HepG2 (cell line): ENCODE data around the gene SLC36A2. TPM values are rescaled to one million over a fixed set of nuclear protein-coding genes. Genes with fewer than 3 reads are reported as not detected.

Source experiments
- ATAC-seq: fragments of 200-7000 bp; cut with Tn5 transposase; 3 replicates; pipeline ENCODE4 v1.9.1; 2020; ENCODE audit warnings: mild to moderate bottlenecking, moderate library complexity
- BruUV-seq: library from RNA; stranded (reverse); fragments of 400-500 nt; replicated peaks from 2 replicates; lab custom pipeline; 2021; lab: Mats Ljungman, UMichigan
- CTCF ChIA-PET: fragments of 300-600 bp; formaldehyde crosslinking; extraction: SDS; loops from one replicate; lab custom pipeline; 2021; ENCODE audit warnings: low total read pairs, inconsistent platforms, low intra/inter-chr PET ratio; lab: Yijun Ruan, JAX
- POLR2A ChIA-PET: fragments of 350-600 bp; sonication (Branson Sonifier 250); formaldehyde crosslinking; loops from one replicate; lab custom pipeline; 2020; ENCODE audit warnings: antibody characterized with exemption, inconsistent platforms; lab: Yijun Ruan, JAX
- DNase-seq: peaks from one replicate; pipeline ENCODE4 v3.0.0-alpha.2; 2015; ENCODE audit warnings: low spot score
- FAIRE-seq: peaks from 3 replicates; lab custom pipeline; 2011; peaks lifted over from hg19 to GRCh38; lab: Jason Lieb, UNC
- H2AFZ ChIP-seq: one replicate; pipeline ENCODE4 v1.6.1; 2011; ENCODE audit warnings: low read length, inconsistent platforms
- H3K27ac ChIP-seq: fragments of 300-600 bp; 3 replicates; pipeline ENCODE4 v1.8.0; 2011; ENCODE audit warnings: mixed run types, mild to moderate bottlenecking, mixed read lengths, low read length, inconsistent platforms; ENCODE audit not compliant: insufficient read depth; ENCODE audit errors: extremely low read length
- H3K27me3 ChIP-seq, 2 experiments: fragments of 200-600 bp in 1 of 2; 2 replicates in 1 of 2; 3 replicates in 1 of 2; pipeline versions ENCODE4 v1.6.0 to v1.8.0; 2011; ENCODE audit warnings: low read length in 2 of 2, mild to moderate bottlenecking in 2 of 2, moderate library complexity in 2 of 2, inconsistent platforms in 1 of 2; ENCODE audit not compliant: insufficient read depth in 2 of 2, control insufficient read depth in 1 of 2
- H3K36me3 ChIP-seq, 2 experiments: fragments of 200-600 bp in 1 of 2; replicated peaks in 1 of 2; 2 replicates in 1 of 2; 3 replicates in 1 of 2; pipeline versions ENCODE4 v1.5.1 to v1.8.0; 2011; ENCODE audit warnings: low read length in 2 of 2, inconsistent platforms in 1 of 2; ENCODE audit not compliant: insufficient read depth in 2 of 2, control insufficient read depth in 1 of 2
- H3K4me1 ChIP-seq: 2 replicates; pipeline ENCODE4 v1.5.1; 2012; ENCODE audit warnings: low read length, inconsistent platforms; ENCODE audit not compliant: insufficient read depth
- H3K4me2 ChIP-seq: 2 replicates; pipeline ENCODE4 v1.6.0; 2011; ENCODE audit warnings: low read depth, low read length, inconsistent platforms
- H3K4me3 ChIP-seq, 3 experiments: fragments of 200-600 bp in 1 of 3; sonication (generic), shearing (Covaris generic) in 1 of 3; replicated peaks in 1 of 3; 2 replicates each; pipeline ENCODE4 v1.5.1; 2011 to 2016; ENCODE audit warnings: low read length in 3 of 3, inconsistent platforms in 2 of 3, low read depth in 2 of 3, mild to moderate bottlenecking in 2 of 3, control low read depth in 1 of 3, mixed read lengths in 1 of 3; ENCODE audit not compliant: insufficient read depth in 1 of 3
- H3K79me2 ChIP-seq: one replicate; pipeline ENCODE4 v1.6.1; 2011; ENCODE audit warnings: low read length, inconsistent platforms; ENCODE audit not compliant: insufficient read depth
- H3K9ac ChIP-seq: 2 replicates; pipeline ENCODE4 v1.6.0; 2011; ENCODE audit warnings: mild to moderate bottlenecking, low read depth, low read length, inconsistent platforms; ENCODE audit not compliant: insufficient read depth
- H3K9me3 ChIP-seq: 2 replicates; pipeline ENCODE4 v1.5.1; 2012; ENCODE audit warnings: mild to moderate bottlenecking, low read length
- H4K20me1 ChIP-seq: 2 replicates; pipeline ENCODE4 v1.6.0; 2011; ENCODE audit warnings: inconsistent platforms, mild to moderate bottlenecking, low read length, moderate library complexity; ENCODE audit not compliant: insufficient read depth
- ARNTL ChIP-seq: sonication (generic); formaldehyde crosslinking; IDR thresholded peaks from 2 replicates; pipeline ENCODE4 v1.4.0; 2020; ENCODE audit warnings: mild to moderate bottlenecking, missing genetic modification reagents
- CENPBD1 ChIP-seq: sonication (generic); formaldehyde crosslinking; IDR thresholded peaks from 2 replicates; pipeline ENCODE4 v1.8.0; 2022; ENCODE audit warnings: missing genetic modification reagents, low read depth, mild to moderate bottlenecking, borderline replicate concordance
- E2F2 ChIP-seq: sonication (generic); formaldehyde crosslinking; IDR thresholded peaks from 2 replicates; pipeline ENCODE4 v1.4.0; 2020; ENCODE audit warnings: missing genetic modification reagents, borderline replicate concordance
- EED ChIP-seq: sonication (generic); formaldehyde crosslinking; IDR thresholded peaks from 2 replicates; pipeline ENCODE4 v1.5.0; 2020; ENCODE audit warnings: mild to moderate bottlenecking, missing genetic modification reagents
- FOXA1 ChIP-seq, 2 experiments: fragments of 450-650 bp in 1 of 2; sonication (generic) in 1 of 2; formaldehyde crosslinking in 1 of 2; IDR thresholded peaks; 2 replicates each; pipeline versions ENCODE4 v1.4.0 to v1.6.1; 2016 to 2020; ENCODE audit warnings: missing genetic modification reagents in 1 of 2
- FOXM1 ChIP-seq: sonication (generic); formaldehyde crosslinking; IDR thresholded peaks from 2 replicates; pipeline ENCODE4 v1.5.0; 2020; ENCODE audit warnings: missing genetic modification reagents
- KDM4B ChIP-seq: sonication (generic); formaldehyde crosslinking; IDR thresholded peaks from 2 replicates; pipeline ENCODE4 v1.4.0; 2020; ENCODE audit warnings: missing genetic modification reagents
- MAFK ChIP-seq, 2 experiments: IDR thresholded peaks in 1 of 2; conservative IDR thresholded peaks in 1 of 2; 2 replicates each; pipeline ENCODE4 v1.6.1; 2011; ENCODE audit warnings: improper control_type of control experiment in 2 of 2, low read length in 2 of 2
- MEF2D ChIP-seq: sonication (generic); formaldehyde crosslinking; IDR thresholded peaks from 2 replicates; pipeline ENCODE4 v1.5.1; 2020; ENCODE audit warnings: mild to moderate bottlenecking, missing genetic modification reagents
- MYNN ChIP-seq: sonication (generic); formaldehyde crosslinking; IDR thresholded peaks from 2 replicates; pipeline ENCODE4 v1.4.0; 2020; ENCODE audit warnings: mild to moderate bottlenecking, low read depth, missing genetic modification reagents
- NFKB2 ChIP-seq: sonication (generic); formaldehyde crosslinking; IDR thresholded peaks from 2 replicates; pipeline ENCODE4 v1.4.0; 2020; ENCODE audit warnings: missing genetic modification reagents, borderline replicate concordance
- RXRA ChIP-seq: sonication (generic); formaldehyde crosslinking; IDR thresholded peaks from 2 replicates; pipeline ENCODE4 v1.5.1; 2020; ENCODE audit warnings: missing genetic modification reagents
- SOX13 ChIP-seq, 3 experiments: fragments of 450-650 bp in 1 of 3; sonication (generic) in 1 of 3; formaldehyde crosslinking in 1 of 3; IDR thresholded peaks in 2 of 3; conservative IDR thresholded peaks in 1 of 3; 2 replicates each; pipeline versions ENCODE4 v1.5.0 to v1.6.1; 2016 to 2020; ENCODE audit warnings: antibody characterized with exemption in 1 of 3, mild to moderate bottlenecking in 1 of 3, missing compliant biosample characterization in 1 of 3, missing genetic modification reagents in 1 of 3, moderate library complexity in 1 of 3
- TCF7L2 ChIP-seq: IDR thresholded peaks from 2 replicates; pipeline ENCODE4 v1.6.1; 2011; ENCODE audit warnings: mild to moderate bottlenecking, low read depth, low read length, moderate library complexity
- ZBTB7B ChIP-seq: sonication (generic); formaldehyde crosslinking; IDR thresholded peaks from 2 replicates; pipeline ENCODE4 v1.4.0; 2020; ENCODE audit warnings: missing genetic modification reagents
- ZNF224 ChIP-seq: sonication (generic); formaldehyde crosslinking; IDR thresholded peaks from 2 replicates; pipeline ENCODE4 v1.5.0; 2020; ENCODE audit warnings: mild to moderate bottlenecking, missing genetic modification reagents
- ZNF383 ChIP-seq: sonication (generic); formaldehyde crosslinking; IDR thresholded peaks from 2 replicates; pipeline ENCODE4 v1.4.0; 2020; ENCODE audit warnings: missing genetic modification reagents, mild to moderate bottlenecking, borderline replicate concordance
- ZNF780A ChIP-seq: sonication (generic); formaldehyde crosslinking; IDR thresholded peaks from 2 replicates; pipeline ENCODE4 v1.8.0; 2022; ENCODE audit warnings: mild to moderate bottlenecking, missing genetic modification reagents, moderate library complexity
- WGBS: methylation state at CpG from one replicate; pipeline ENCODE4 v1.1.6; 2017; ENCODE audit warnings: low lambda C conversion rate; 5-methylcytosine and 5-hydroxymethylcytosine counted together
- in situ Hi-C: cut with HindIII; loops from 2 replicates; pipeline ENCODE4 v1.10.0; 2017; ENCODE audit warnings: low pct_unique_long_range_greater_than_20kb; ENCODE audit not compliant: extremely low pct_ligation_motif_present
- intact Hi-C: fragments of 100-400 bp; cut with micrococcal nuclease; formaldehyde crosslinking; loops from one replicate; pipeline ENCODE4 v1.10.0; 2022; ENCODE audit not compliant: unreplicated experiment
- polyA plus RNA-seq, 8 experiments: library from polyadenylated mRNA; depleted of rRNA in 3 of 8; stranded (reverse) in 7 of 8; unstranded in 1 of 8; fragments of >200 nt; fragmentation: Illumina TruSeq in 4 of 8; extraction: Trizol in 4 of 8; gene quantifications; 2 replicates each; pipeline versions ENCODE4 v1.2.1 to v1.2.3, GENCODE V29; 2011 to 2016; ENCODE audit warnings: low read depth in 4 of 8, missing spikeins in 1 of 8, mixed read lengths in 1 of 8; ENCODE audit not compliant: insufficient read depth in 1 of 8
- total RNA-seq, 5 experiments: library from RNA; depleted of rRNA; stranded (reverse); fragments of >200 nt; fragmentation: Illumina TruSeq; extraction: Trizol; gene quantifications; 2 replicates each; pipeline ENCODE4 v1.2.3, GENCODE V29; 2016; ENCODE audit warnings: low read depth in 1 of 5

Gene SLC36A2
- total and polyA plus RNA-seq, 2 of the 13 experiments (the other 11 are each of a cell fraction or from before 2014, with no cell fraction given), result 0.03 TPM; not detected in 1

- 27% methylated on average over 2 of the region's 2 CpGs for WGBS
- Histone ChIP-seq H3K9me3 (no peaks in the 10 kb centered on the region), H3K79me2 (no peaks in the 10 kb centered on the region), H3K4me1 (peaks cover 10% of the 10 kb centered on the region), H3K27me3 (peaks cover 0 to 15% of the 10 kb centered on the region in 2 experiments; a peak in 3 of 5 replicates), H3K36me3 (no peaks in the 10 kb centered on the region), H3K4me3 (no peak overlapping the region), H3K9ac (no peak overlapping the region), H4K20me1 (no peaks in the 10 kb centered on the region), H2AFZ (no peak overlapping the region), H3K27ac (no peak overlapping the region), H3K4me2 (no peak overlapping the region)
- no peak for ATAC-seq
- ChIA-PET CTCF (interaction anchor here (0.7 to 1.1 kb wide), 2 partner anchors 79 to 268 kb away, joined by 3 to 4 read pairs; no protein-coding TSS in a partner anchor), POLR2A (no interaction called here)
- in situ Hi-C loops, result no loop called here
- no peak for DNase-seq
- no peak for FAIRE-seq
- TF ChIP-seq TCF7L2, result no peak
- no peak for TF ChIP-seq ZNF224 (CRISPR knock-in tag)
- TF ChIP-seq RXRA, result no peak
- TF ChIP-seq SOX13 (IDR thresholded peaks at IDR 0.05), result no peak
- TF ChIP-seq SOX13 (CRISPR knock-in tag; conservative IDR thresholded peaks at IDR 0.05 in 1 of 2, IDR thresholded peaks at IDR 0.05 in 1 of 2), result no peak
- no peak for TF ChIP-seq EED (CRISPR knock-in tag)
- TF ChIP-seq ZBTB7B (CRISPR knock-in tag), result no peak
- TF ChIP-seq CENPBD1 (CRISPR knock-in tag), result no peak
- TF ChIP-seq FOXM1 (CRISPR knock-in tag), result no peak
- TF ChIP-seq MYNN, result no peak
- TF ChIP-seq FOXA1 (IDR thresholded peaks at IDR 0.05), result no peak
- TF ChIP-seq FOXA1 (CRISPR knock-in tag; IDR thresholded peaks at IDR 0.05), result no peak
- TF ChIP-seq ZNF383 (CRISPR knock-in tag), result no peak
- TF ChIP-seq KDM4B (CRISPR knock-in tag), result no peak
- no peak for TF ChIP-seq ZNF780A (CRISPR knock-in tag)
- no peak for TF ChIP-seq NFKB2
- TF ChIP-seq E2F2, result no peak
- no peak for TF ChIP-seq MEF2D
- TF ChIP-seq ARNTL (CRISPR knock-in tag), result no peak
- TF ChIP-seq MAFK (conservative IDR thresholded peaks at IDR 0.05 in 1 of 2, IDR thresholded peaks at IDR 0.05 in 1 of 2; ENCODE audit: low read length in 2 of 2), result no peak
- intact Hi-C loops, result no loop called here
- no TSS peak for BruUV-seq
Observed at GRCh38 chr5:151384106-151384505, 36.7 kb upstream of the SLC36A2 start.
